Omental fat pad (tissue), 4 donors: ENCODE data around the gene PAX5. TPM values are rescaled to one million over a fixed set of nuclear protein-coding genes. Genes with fewer than 3 reads are reported as not detected.

ENCODE experiments used
- ATAC-seq: fragments of 150-250 bp; one replicate; pipeline ENCODE4 v1.9.1; 2016; ENCODE audit warnings: mild to moderate bottlenecking, moderate library complexity; ENCODE audit not compliant: low FRiP score
- DNase-seq: peaks from one replicate; pipeline ENCODE4 v3.0.0-alpha.2; 2019; ENCODE audit warnings: low spot score
- total RNA-seq, 4 donors: library from RNA; depleted of rRNA; stranded (reverse); fragments of >200 nt; gene quantifications; one replicate each; pipeline ENCODE4 v1.1.0, GENCODE V29; 2016
- TF ChIP-seq, protein P1 (sequence below), 3 donors: fragments of 450-650 bp; IDR thresholded peaks; one replicate each; pipeline ENCODE4 v1.5.1; 2016 to 2017; ENCODE audit warnings: antibody characterized with exemption in 3 of 3, mild to moderate bottlenecking in 3 of 3, moderate library complexity in 2 of 3

PAX5 gene
- total RNA-seq, 4 donors from 2014 or later = 0.09 to 1.2 (median 0.24) TPM; not detected in 1

GRCh38 chr9:36959681-36960574, 74.1 kb downstream of the PAX5 start:
- DNase-seq (no peak), ATAC-seq (no peak)
- TF ChIP-seq, protein P1, sequence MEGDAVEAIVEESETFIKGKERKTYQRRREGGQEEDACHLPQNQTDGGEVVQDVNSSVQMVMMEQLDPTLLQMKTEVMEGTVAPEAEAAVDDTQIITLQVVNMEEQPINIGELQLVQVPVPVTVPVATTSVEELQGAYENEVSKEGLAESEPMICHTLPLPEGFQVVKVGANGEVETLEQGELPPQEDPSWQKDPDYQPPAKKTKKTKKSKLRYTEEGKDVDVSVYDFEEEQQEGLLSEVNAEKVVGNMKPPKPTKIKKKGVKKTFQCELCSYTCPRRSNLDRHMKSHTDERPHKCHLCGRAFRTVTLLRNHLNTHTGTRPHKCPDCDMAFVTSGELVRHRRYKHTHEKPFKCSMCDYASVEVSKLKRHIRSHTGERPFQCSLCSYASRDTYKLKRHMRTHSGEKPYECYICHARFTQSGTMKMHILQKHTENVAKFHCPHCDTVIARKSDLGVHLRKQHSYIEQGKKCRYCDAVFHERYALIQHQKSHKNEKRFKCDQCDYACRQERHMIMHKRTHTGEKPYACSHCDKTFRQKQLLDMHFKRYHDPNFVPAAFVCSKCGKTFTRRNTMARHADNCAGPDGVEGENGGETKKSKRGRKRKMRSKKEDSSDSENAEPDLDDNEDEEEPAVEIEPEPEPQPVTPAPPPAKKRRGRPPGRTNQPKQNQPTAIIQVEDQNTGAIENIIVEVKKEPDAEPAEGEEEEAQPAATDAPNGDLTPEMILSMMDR (IDR thresholded peaks at IDR 0.05) = no peak

GRCh38 chr9:36956908-36957307, 77.2 kb downstream of the PAX5 start:
- DNase-seq (no peak), ATAC-seq (no peak)
- TF ChIP-seq, protein P1 (IDR thresholded peaks at IDR 0.05) = no peak

DNA sequence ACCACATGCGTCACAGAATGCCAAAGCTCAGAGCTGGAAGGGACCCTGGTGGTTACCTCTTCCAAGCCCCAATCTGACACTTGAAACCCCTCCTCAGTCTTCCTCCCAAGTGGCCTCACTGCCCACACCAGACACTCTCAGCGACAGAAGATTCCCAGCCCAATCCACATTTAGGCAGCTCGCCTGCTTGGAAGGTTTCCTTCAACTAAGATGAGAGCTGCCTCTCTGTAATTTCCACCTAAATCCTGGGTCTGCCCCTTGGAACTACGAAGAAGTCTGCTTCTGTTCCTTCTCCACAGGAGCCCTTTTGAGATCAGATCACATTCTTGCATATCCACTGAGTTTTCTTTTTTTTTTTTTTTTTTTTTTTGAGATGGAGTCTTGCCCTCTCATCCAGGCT, 83.7 kb downstream of the PAX5 start:
- TF ChIP-seq, protein P1 (IDR thresholded peaks at IDR 0.05) = no peak
- ATAC-seq (no peak), DNase-seq (no peak)

DNA sequence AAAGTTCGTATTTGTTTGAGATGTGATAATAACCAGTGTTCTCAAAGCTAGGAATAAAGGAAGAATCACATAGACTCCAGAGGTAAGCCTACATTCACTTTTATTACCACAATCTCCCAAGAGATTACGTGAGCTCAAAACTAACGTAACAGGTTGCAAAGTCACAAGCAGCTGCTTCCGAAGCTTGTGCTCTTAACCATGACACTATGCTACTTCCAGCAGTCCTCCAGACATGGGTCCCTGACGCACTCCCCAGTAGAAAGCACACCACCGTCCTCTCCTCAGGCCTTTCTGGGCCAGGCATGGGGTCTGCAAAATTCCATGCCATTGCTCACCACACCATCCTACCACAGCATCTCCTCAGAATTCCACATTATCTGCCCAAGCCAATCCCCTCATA, 84.6 kb downstream of the PAX5 start:
- ATAC-seq (no peak), DNase-seq (no peak)

DNA sequence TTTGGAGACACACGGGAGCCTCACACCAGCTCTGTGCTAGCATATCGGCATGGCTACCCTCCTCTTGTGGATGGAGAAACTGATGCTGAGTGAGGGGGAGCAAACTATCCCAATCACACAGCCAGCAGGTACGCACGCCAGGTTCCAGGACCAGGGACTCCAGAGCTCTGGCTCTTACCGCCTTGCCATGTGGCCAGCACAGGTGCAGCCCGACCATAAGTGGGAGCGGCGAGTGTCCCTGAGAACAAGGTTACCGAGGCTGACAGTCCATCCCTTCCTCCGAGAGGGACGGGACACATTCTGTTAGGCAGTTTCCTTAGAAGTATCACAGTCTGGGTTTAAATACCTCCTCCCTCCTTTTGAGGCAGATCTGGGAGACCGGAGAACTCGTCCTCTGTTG, 86.0 kb downstream of the PAX5 start:
- ATAC-seq = no peak
- TF ChIP-seq, protein P1 (IDR thresholded peaks at IDR 0.05) = no peak
- no peak for DNase-seq

More for the DNA sequence above, 84.6 kb downstream of the PAX5 start:
- TF ChIP-seq, protein P1 (IDR thresholded peaks at IDR 0.05) = no peak

DNA sequence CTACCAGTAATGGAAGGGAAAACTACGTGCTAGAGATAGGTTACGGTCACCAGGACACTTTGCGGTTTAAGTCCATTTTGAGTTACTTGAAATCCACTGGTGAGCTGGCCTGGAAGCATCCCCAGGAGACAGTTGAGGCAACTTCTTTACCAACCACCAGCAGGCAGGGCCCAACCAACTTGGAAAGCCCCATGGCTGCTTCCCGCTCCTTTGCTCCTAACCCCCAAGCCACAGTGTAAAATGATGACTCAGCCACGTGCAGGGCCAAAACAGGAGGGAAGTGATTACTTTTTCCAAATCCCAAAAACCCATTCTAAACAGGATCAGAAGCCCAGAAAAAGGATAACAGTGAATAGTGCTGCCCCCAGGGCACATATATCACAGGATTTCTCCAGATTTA, 87.4 kb downstream of the PAX5 start:
- DNase-seq = no peak
- peak; percentile 15 for ATAC-seq

More for the DNA sequence above, 87.4 kb downstream of the PAX5 start:
- TF ChIP-seq, protein P1 (IDR thresholded peaks at IDR 0.05) = no peak
